Coronary artery (tissue), 2 donors: ENCODE measurements around the gene IKZF1.

Experiments
- DNase-seq: peaks from one replicate; pipeline ENCODE4 v3.0.0-alpha.2; 2017; ENCODE audit warnings: low spot score
- H3K27ac ChIP-seq, 2 donors: fragments of 200-600 bp; sonication (generic); one replicate each; pipeline ENCODE4 v1.5.1; 2016 to 2019
- H3K4me3 ChIP-seq: fragments of 200-600 bp; sonication (generic); 2 replicates; pipeline ENCODE4 v1.5.1; 2016; ENCODE audit warnings: mild to moderate bottlenecking, moderate library complexity
- CTCF ChIP-seq: fragments of 200-600 bp; sonication (generic); IDR thresholded peaks from one replicate; pipeline ENCODE4 v1.5.1; 2019; ENCODE audit warnings: antibody characterized with exemption

IKZF1 gene

GRCh38 chr7:50341724-50342123 is 37.2 kb downstream of the IKZF1 start:
- H3K4me3 ChIP-seq, result no peak overlapping the region
- no peak for TF ChIP-seq CTCF
- no peak overlapping the region for H3K27ac ChIP-seq
- DNase-seq, result no peak

DNA sequence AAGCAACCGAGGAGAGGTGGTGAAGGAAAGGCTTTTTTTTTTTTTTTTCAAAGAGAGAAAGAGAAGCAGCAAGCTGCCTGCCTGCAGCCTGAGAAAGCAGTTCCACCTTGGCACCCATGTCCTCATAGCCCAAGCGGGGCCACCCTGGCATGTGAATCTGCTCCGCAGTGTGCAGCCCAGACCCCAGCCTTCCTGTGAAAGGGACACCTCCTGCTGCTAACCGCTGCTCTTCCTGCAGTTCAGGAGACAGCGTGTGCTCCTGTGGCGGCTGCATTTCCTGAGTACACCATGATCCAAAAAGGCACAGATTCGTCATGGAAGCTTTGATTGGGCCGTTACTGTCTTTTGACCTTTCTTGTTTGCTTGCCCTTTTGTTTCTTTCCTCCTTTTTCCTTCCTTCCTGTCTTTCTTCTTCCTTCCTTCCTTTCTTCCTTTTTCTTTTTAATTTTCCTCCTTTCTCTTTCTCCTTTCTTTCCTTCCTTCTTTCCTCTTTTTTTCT is 38.1 kb downstream of the IKZF1 start:
- H3K27ac ChIP-seq, result no peak overlapping the region
- TF ChIP-seq CTCF, result no peak

GRCh38 chr7:50346545-50347497 is 42.3 kb downstream of the IKZF1 start:
- no peak overlapping the region for H3K27ac ChIP-seq
- TF ChIP-seq CTCF, result no peak
- no peak for DNase-seq
- no peak overlapping the region for H3K4me3 ChIP-seq

More for the DNA sequence above, 38.1 kb downstream of the IKZF1 start:
- no peak overlapping the region for H3K4me3 ChIP-seq
- DNase-seq, result no peak

GRCh38 chr7:50347693-50348092 is 43.2 kb downstream of the IKZF1 start:
- TF ChIP-seq CTCF, result no peak
- no peak for DNase-seq
- H3K27ac ChIP-seq, result no peak overlapping the region
- H3K4me3 ChIP-seq, result no peak overlapping the region

DNA sequence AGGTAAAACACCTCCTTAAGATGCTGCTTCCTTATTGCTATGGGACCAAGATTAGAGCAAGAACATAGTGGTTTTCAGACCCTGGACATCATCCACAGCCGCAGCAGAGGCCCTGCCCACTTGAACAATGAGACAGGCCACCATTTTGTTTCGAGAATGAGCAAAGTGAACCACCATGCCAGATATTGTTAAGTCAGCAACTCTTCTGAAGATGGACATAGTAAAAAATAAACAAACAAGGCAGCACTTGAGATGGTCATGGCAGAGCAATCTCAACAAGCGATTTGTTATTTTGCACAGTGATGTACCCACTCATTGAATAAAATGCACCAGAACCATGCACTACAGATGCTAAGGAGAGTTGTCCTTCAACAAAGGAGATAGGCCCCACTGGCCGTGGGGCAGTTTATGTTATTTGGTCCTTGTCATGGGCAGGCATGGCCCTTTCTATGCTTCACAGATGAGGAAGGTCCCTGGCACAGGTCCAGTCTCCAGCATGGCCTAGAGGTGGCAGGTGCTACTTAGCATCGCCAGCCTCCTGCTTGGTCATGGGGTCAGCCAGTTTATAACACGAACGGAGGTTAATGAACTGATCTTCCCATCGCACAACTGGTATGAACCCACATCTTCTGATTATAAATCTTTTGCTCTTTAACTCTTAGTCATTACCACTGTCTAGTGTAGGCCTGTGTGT is 44.1 kb downstream of the IKZF1 start:
- Histone ChIP-seq H3K4me3 (no peak overlapping the region), H3K27ac (no peak overlapping the region)
- no peak for DNase-seq
- no peak for TF ChIP-seq CTCF

- TF ChIP-seq CTCF, result no peak
- Histone ChIP-seq H3K4me3 (no peak overlapping the region), H3K27ac (no peak overlapping the region)
- no peak for DNase-seq
Observed at GRCh38 chr7:50349399-50349798, 44.9 kb downstream of the IKZF1 start.
